ENCODE results near the gene ABCC1. TPM values are rescaled to one million over a fixed set of nuclear protein-coding genes. Genes with fewer than 3 reads are reported as not detected.

ABCC1 gene
- total RNA-seq, 1 experiment from 2014 or later, result 61.9 TPM

DNA sequence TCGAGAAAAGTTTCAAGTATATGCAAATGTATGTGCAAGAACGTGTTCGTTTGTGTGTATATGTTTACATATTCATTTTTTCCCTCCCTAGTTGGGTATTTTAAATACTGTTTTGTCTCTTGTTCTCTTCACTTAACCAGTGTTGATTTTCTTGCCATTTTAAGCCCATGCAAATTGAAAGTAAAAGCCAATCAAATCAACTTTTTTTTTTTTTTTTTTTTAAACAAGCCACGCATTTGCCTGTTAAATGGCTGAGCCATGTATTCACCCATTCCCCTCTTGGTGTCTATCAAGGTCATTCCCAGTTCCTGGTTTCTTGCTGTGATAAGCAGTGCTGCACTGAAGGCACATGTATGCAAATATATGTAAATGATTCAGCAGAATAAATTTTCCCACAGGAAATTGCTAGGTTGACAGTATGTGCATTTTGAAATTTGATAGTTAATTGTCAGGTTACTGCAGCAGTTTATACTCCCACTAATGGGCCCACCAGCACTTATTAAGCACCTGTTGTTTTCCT lies 12.2 kb downstream of the ABCC1 start:
- no peak for TF ChIP-seq JUN (CRISPR knock-in tag; IDR thresholded peaks at IDR 0.05)
- TF ChIP-seq NFYB (CRISPR knock-in tag; conservative IDR thresholded peaks at IDR 0.05; ENCODE audit: low read depth), result no peak
- no peak for TF ChIP-seq USF2 (CRISPR knock-in tag; IDR thresholded peaks at IDR 0.05)
- no peak for TF ChIP-seq MXD4 (CRISPR knock-in tag; IDR thresholded peaks at IDR 0.05; ENCODE audit: borderline replicate concordance)
- TF ChIP-seq, protein P1, sequence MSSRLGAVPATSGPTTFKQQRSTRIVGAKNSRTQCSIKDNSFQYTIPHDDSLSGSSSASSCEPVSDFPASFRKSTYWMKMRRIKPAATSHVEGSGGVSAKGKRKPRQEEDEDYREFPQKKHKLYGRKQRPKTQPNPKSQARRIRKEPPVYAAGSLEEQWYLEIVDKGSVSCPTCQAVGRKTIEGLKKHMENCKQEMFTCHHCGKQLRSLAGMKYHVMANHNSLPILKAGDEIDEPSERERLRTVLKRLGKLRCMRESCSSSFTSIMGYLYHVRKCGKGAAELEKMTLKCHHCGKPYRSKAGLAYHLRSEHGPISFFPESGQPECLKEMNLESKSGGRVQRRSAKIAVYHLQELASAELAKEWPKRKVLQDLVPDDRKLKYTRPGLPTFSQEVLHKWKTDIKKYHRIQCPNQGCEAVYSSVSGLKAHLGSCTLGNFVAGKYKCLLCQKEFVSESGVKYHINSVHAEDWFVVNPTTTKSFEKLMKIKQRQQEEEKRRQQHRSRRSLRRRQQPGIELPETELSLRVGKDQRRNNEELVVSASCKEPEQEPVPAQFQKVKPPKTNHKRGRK (CRISPR knock-in tag; IDR thresholded peaks at IDR 0.05; ENCODE audit: borderline replicate concordance), result no peak
- no peak for TF ChIP-seq TP53 (CRISPR knock-in tag; IDR thresholded peaks at IDR 0.05)
- TF ChIP-seq ESRRA (CRISPR knock-in tag; IDR thresholded peaks at IDR 0.05; ENCODE audit: borderline replicate concordance), result no peak
- no peak for TF ChIP-seq ZBTB21 (CRISPR knock-in tag; IDR thresholded peaks at IDR 0.05; ENCODE audit: borderline replicate concordance)
- no peak for TF ChIP-seq MLX (CRISPR knock-in tag; IDR thresholded peaks at IDR 0.05)
- TF ChIP-seq CREB1 (CRISPR knock-in tag; IDR thresholded peaks at IDR 0.05), result no peak
- TF ChIP-seq, protein P2, sequence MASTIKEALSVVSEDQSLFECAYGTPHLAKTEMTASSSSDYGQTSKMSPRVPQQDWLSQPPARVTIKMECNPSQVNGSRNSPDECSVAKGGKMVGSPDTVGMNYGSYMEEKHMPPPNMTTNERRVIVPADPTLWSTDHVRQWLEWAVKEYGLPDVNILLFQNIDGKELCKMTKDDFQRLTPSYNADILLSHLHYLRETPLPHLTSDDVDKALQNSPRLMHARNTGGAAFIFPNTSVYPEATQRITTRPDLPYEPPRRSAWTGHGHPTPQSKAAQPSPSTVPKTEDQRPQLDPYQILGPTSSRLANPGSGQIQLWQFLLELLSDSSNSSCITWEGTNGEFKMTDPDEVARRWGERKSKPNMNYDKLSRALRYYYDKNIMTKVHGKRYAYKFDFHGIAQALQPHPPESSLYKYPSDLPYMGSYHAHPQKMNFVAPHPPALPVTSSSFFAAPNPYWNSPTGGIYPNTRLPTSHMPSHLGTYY (CRISPR knock-in tag; IDR thresholded peaks at IDR 0.05), result no peak
- TF ChIP-seq, protein P3, sequence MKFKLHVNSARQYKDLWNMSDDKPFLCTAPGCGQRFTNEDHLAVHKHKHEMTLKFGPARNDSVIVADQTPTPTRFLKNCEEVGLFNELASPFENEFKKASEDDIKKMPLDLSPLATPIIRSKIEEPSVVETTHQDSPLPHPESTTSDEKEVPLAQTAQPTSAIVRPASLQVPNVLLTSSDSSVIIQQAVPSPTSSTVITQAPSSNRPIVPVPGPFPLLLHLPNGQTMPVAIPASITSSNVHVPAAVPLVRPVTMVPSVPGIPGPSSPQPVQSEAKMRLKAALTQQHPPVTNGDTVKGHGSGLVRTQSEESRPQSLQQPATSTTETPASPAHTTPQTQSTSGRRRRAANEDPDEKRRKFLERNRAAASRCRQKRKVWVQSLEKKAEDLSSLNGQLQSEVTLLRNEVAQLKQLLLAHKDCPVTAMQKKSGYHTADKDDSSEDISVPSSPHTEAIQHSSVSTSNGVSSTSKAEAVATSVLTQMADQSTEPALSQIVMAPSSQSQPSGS (CRISPR knock-in tag; IDR thresholded peaks at IDR 0.05; ENCODE audit: borderline replicate concordance, low read depth), result no peak
- ATAC-seq (no peak), DNase-seq (ENCODE audit: low spot score) (no peak)
- ChIA-PET CTCF (no interaction called here), POLR2A (no interaction called here)
- Mint-ChIP-seq H3K4me1 (peaks cover 76% of the 10 kb centered on the region), H3K4me3 (no peak overlapping the region), H3K9me3 (peaks cover 22% of the 10 kb centered on the region), H3K27ac (peak overlapping the region; percentile 85; the same call in 1 of the 2 replicates), H3K27me3 (ENCODE audit: low read depth) (no peaks in the 10 kb centered on the region; the same call in 1 of the 2 replicates), H3K36me3 (peaks cover 31% of the 10 kb centered on the region)

- POLR2A ChIA-PET, result no interaction called here
- H3K27me3 Mint-ChIP-seq (ENCODE audit: low read depth), result no peaks in the 10 kb centered on the region; the same call in 1 of the 2 replicates
- DNase-seq (ENCODE audit: low spot score) (no peak), ATAC-seq (no peak)
- no peak overlapping the region for H3K4me3 Mint-ChIP-seq
- 0 out of 2 replicates have a peak overlapping the region, but pooled peaks have one; percentile 24 for H3K27ac Mint-ChIP-seq
- TF ChIP-seq NFE2L1 (CRISPR knock-in tag; IDR thresholded peaks at IDR 0.05), result no peak
- TF ChIP-seq ZNF263 (CRISPR knock-in tag; IDR thresholded peaks at IDR 0.05; ENCODE audit: low read depth), result no peak
- no peak for TF ChIP-seq NR1H2 (CRISPR knock-in tag; IDR thresholded peaks at IDR 0.05)
- no peak for TF ChIP-seq GTF2I (CRISPR knock-in tag; conservative IDR thresholded peaks at IDR 0.05)
- TF ChIP-seq SOX15 (CRISPR knock-in tag; IDR thresholded peaks at IDR 0.05), result no peak
- TF ChIP-seq, protein P4, sequence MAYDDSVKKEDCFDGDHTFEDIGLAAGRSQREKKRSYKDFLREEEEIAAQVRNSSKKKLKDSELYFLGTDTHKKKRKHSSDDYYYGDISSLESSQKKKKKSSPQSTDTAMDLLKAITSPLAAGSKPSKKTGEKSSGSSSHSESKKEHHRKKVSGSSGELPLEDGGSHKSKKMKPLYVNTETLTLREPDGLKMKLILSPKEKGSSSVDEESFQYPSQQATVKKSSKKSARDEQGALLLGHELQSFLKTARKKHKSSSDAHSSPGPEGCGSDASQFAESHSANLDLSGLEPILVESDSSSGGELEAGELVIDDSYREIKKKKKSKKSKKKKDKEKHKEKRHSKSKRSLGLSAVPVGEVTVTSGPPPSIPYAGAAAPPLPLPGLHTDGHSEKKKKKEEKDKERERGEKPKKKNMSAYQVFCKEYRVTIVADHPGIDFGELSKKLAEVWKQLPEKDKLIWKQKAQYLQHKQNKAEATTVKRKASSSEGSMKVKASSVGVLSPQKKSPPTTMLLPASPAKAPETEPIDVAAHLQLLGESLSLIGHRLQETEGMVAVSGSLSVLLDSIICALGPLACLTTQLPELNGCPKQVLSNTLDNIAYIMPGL (CRISPR knock-in tag; IDR thresholded peaks at IDR 0.05), result no peak
- TF ChIP-seq, protein P5, sequence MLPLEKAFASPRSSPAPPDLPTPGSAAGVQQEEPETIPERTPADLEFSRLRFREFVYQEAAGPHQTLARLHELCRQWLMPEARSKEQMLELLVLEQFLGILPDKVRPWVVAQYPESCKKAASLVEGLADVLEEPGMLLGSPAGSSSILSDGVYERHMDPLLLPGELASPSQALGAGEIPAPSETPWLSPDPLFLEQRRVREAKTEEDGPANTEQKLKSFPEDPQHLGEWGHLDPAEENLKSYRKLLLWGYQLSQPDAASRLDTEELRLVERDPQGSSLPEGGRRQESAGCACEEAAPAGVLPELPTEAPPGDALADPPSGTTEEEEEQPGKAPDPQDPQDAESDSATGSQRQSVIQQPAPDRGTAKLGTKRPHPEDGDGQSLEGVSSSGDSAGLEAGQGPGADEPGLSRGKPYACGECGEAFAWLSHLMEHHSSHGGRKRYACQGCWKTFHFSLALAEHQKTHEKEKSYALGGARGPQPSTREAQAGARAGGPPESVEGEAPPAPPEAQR (CRISPR knock-in tag; IDR thresholded peaks at IDR 0.05), result no peak
- no peak for TF ChIP-seq FOXJ3 (CRISPR knock-in tag; IDR thresholded peaks at IDR 0.05; ENCODE audit: borderline replicate concordance)
- no peak for TF ChIP-seq ETV6 (CRISPR knock-in tag; IDR thresholded peaks at IDR 0.05)
- no peak for TF ChIP-seq SMAD4 (CRISPR knock-in tag; IDR thresholded peaks at IDR 0.05)
- TF ChIP-seq ZBTB43 (CRISPR knock-in tag; IDR thresholded peaks at IDR 0.05), result no peak
- no peak for TF ChIP-seq ZNF317 (CRISPR knock-in tag; IDR thresholded peaks at IDR 0.05; ENCODE audit: borderline replicate concordance, low read depth)
- H3K9me3 Mint-ChIP-seq, result peaks cover 22% of the 10 kb centered on the region
- peaks cover 74% of the 10 kb centered on the region for H3K4me1 Mint-ChIP-seq
- CTCF ChIA-PET, result no interaction called here
- peaks cover 31% of the 10 kb centered on the region for H3K36me3 Mint-ChIP-seq
Measured at GRCh38 chr16:15963307-15963910, 14.0 kb downstream of the ABCC1 start.

Measured in WTC11 (cell line).